Measurements from ENCODE around the gene MT1G.
"Not testable (repeated sequence)": the region's sequence is repeated elsewhere in the genome, so short reads cannot be mapped to it uniquely, and the experiment has no call there.

Gene MT1G

GRCh38 chr16:56667581-56668571, at the start of gene MT1G:
MT1G (minus strand) TSS chr16:56668065; CDS start chr16:56667993, 72 bp downstream.
- peak in 26 of 42 donors; percentile 21 to 68 (median 44) for DNase-seq
- intact Hi-C loops (cut with DNase I): no loop called here

DNA sequence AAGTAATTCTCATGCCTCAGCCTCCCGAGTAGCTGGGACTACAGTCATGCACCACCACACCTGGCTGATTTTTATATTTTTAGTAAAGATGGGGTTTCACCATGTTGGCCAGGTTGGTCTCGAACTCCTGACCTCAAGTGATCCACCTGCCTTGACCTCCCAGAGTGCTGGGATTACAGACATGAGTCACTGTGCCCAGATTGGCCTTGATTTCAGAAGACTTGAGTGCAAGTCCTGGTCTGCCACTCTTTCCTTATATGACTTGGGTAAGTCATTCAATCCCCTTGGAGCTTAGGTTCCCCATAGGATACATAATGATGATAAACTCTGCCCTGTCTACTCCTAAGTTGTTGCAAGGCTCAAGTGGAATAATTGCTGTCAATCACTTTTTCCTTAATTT, 49.7 kb upstream of the MT1G start:
- DNase-seq; intact Hi-C loops (cut with DNase I): not testable (repeated sequence)

DNA sequence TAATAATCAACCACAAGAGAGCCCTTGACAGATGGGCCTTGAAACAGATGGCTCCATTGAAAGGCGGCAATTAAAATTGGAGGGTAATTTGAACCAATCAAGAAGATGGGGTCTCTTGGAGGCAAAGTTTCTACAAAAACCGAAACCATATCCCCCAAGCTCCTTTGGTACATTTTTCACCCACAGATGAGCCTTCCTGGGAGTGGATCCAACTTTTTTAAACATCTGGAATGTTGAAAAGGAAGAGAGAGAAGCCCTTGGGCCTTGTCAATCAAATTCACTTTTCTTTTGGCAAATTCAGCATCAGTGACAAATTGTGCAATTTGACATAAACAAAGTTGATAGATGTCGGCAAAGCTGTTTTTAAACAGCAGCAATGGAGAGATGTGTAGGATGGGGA, 48.9 kb upstream of the MT1G start:
- DNase-seq: no peak
- intact Hi-C loops (cut with DNase I): no loop called here

GRCh38 chr16:56715126-56715525, 47.3 kb upstream of the MT1G start:
- intact Hi-C loops (cut with DNase I): no loop called here
- DNase-seq: no peak

GRCh38 chr16:56713794-56714193, 45.9 kb upstream of the MT1G start:
- no peak for DNase-seq
- intact Hi-C loops (cut with DNase I): no loop called here

GRCh38 chr16:56711862-56712261, 44.0 kb upstream of the MT1G start:
- no peak for DNase-seq
- intact Hi-C loops (cut with DNase I): no loop called here

DNA sequence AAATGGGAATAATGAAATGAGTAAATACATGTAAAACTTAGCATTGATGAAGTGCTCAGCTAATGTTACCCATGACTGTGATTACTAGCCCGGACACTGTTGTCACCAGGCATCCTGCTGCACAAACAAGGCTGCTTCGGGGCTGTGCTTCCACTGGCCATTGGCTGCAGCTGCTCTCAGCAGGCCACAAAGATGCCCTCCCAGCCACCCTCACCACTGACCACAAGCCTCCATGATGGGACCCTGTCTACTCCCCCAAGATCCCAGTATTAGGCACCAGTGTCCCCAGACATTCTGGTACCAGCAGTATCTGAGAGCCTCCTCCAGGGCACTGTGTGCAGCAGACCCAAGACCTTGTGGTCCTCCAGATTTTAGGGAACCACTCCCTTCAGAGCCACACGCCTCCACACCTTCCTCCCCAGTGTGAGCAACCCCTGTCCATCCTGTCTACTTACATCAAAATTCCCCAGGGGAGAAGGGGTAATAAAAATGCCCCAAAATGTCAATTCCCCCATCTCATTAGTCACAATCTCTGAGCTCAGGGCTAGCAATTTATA, 42.4 kb upstream of the MT1G start:
- intact Hi-C loops (cut with DNase I): no loop called here
- peak in 1 of 42 donors; percentile 8 for DNase-seq

GRCh38 chr16:56709443-56710040, 41.7 kb upstream of the MT1G start:
- intact Hi-C loops (cut with DNase I): no loop called here
- DNase-seq: no peak

DNA sequence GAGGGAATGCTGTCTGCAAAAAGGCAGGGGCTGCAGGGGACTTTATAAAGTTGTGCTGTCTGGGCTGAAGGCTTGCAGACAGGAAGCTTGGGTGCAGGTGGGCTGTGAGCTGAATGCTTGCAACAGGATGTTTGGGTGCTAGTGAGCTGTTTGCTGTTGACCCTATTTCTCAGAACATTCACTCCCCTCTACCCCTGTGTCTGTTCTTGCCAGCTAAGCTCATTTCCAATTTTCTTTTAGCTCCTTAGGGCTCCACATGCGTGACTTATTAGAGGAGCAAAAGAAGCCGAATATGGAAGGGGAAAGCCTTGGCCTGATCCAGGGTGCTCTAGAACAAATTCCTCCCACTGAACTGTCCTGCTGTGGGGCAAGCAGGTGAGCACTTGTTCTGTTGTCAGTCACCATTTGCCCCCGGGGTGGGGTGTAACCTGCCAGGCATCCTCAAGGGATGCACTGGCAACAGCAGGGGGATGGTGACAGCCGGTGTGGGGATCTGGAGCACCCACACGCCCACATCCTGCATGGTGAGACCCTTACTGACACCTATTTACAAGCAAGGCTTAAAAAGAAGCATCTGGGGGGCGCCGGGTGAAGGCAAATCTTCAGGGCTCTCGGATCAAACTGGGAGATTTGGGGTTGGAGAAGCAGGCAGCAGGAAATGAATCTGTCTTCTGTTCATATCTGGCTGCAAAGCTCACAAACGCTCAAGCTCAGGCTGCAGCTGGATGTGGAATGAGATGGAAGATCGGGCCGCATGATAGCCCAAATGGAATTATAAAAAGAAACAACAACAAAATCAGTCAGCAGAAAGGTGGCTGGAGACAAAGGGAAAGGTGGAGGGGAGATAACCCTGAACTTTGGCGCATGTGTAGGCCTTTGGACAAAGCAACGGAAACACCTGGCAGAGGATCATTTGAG, 40.9 kb upstream of the MT1G start:
- DNase-seq: no peak
- intact Hi-C loops (cut with DNase I): no loop called here

- peak in 1 of 42 donors; percentile 19 for DNase-seq
- intact Hi-C loops (cut with DNase I): loop anchor here (5.0 kb wide), 2 partner anchors 101 to 191 kb away; no protein-coding TSS in a partner anchor
Observed at GRCh38 chr16:56702836-56703235, 35.0 kb upstream of the MT1G start.

DNA sequence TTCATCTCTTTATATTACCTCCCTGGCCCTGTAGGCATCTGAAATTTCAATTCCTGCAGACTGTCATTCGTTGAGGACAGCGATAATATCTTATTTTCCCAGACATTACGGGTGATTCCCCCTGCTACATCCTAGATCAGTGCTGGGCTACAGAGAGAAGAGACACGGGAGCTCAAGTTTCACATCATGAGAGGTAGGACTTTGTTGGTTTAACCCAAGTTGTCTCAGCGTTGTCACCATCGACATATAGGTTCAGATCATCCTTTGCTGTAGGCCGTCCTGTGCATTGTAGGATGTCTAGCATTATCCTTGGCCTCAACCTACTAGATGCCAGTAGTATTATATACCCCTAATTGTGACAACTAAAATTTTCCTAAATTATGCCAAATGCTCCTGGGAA, 33.7 kb upstream of the MT1G start:
- DNase-seq: peak in 1 of 42 donors; percentile 28
- intact Hi-C loops (cut with DNase I): loop anchor here (5.0 kb wide), 2 partner anchors 99 to 189 kb away; no protein-coding TSS in a partner anchor

DNA sequence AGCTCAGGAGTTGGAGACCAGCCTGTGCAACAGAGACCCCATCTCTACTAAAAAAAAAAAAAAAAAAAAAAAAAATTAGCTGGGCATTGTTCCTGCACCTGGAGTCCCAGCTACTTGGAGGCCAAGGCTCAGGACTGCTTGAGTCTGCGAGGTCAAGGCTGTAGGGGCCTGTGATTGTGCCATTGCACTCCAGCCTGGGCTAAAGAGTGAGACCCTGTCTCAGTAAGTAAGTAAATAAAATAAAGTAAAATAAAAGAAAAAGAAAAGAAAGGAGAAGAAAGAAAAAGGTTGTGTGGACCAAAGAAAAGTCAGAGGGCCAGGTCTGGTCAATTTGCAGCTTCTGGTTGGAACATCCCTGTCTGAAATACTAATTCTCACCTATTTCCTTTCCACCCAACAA, 32.8 kb upstream of the MT1G start:
- DNase-seq: peak in 1 of 42 donors; percentile 32
- intact Hi-C loops (cut with DNase I): loop anchor here (5.0 kb wide), 2 partner anchors 98 to 188 kb away; no protein-coding TSS in a partner anchor

DNA sequence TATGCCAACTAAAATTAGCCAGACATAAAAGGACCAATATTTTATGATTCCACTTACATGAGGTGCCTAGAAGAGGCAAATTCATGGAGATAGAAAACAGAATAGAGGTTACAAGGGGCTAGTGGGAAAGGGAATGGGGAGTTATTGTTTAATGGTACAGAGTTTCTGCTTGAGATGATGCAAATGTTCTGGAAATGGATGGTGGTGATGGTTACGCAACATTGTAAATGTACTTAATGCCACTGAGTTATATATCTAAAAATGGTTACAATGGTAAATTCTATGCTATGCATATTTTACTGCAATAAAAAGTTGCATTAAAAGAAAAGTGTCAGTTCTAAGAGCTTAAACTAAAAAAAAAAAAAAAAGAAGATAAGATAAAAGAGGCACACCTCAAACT, 32.3 kb upstream of the MT1G start:
- DNase-seq: no peak
- intact Hi-C loops (cut with DNase I): loop anchor here (5.0 kb wide), 2 partner anchors 98 to 188 kb away; no protein-coding TSS in a partner anchor

- DNase-seq: no peak
- intact Hi-C loops (cut with DNase I): no loop called here
Observed at GRCh38 chr16:56697456-56698155, 29.7 kb upstream of the MT1G start.

DNA sequence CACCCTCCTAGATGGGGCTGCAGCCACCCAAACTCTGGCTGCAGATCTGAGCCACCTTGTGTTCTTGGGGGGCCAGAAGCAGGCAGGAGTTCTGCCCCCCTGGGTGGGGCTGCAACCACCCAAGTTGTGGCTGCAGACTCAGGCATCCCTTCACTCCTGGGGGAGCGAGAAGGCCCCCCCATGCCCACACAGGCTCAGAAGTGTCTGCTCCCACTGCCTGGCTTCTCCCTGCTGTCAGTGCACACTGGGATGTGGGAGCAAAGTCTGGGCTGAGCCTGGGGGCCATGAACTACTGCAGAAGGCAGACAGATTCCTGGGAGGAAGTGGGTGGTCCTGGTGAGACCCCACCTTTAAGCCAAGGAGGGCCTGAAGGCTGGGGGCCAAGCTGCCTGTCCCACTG, 27.4 kb upstream of the MT1G start:
- DNase-seq: no peak
- intact Hi-C loops (cut with DNase I): no loop called here

- no peak for DNase-seq
- intact Hi-C loops (cut with DNase I): no loop called here
Observed at GRCh38 chr16:56691885-56692284, 24.0 kb upstream of the MT1G start.

GRCh38 chr16:56690420-56691122, 22.7 kb upstream of the MT1G start:
- DNase-seq: no peak
- intact Hi-C loops (cut with DNase I): no loop called here

- intact Hi-C loops (cut with DNase I): no loop called here
- no peak for DNase-seq
Observed at GRCh38 chr16:56689171-56689570, 21.3 kb upstream of the MT1G start.

All from head of caudate nucleus (tissue), 42 donors.